DMS79 (cell line): Measurements from ENCODE around the gene UFC1.

Source experiments
- DNase-seq: peaks from one replicate; lab custom pipeline; 2025; lab: John Stamatoyannopoulos, UW

The UFC1 gene

GRCh38 chr1:161193561-161194235, 39.9 kb downstream of the UFC1 start:
- DNase-seq: no peak

GRCh38 chr1:161195171-161195570, 41.4 kb downstream of the UFC1 start:
- no peak for DNase-seq

GRCh38 chr1:161196111-161196510, 42.3 kb downstream of the UFC1 start:
- no peak for DNase-seq

- DNase-seq: no peak
Observed at GRCh38 chr1:161196521-161197451, 43.0 kb downstream of the UFC1 start.

GRCh38 chr1:161197560-161198193, 43.9 kb downstream of the UFC1 start:
- DNase-seq: no peak

- DNase-seq: no peak
Observed at GRCh38 chr1:161198194-161198896, 44.6 kb downstream of the UFC1 start.

GRCh38 chr1:161198897-161199431, 45.2 kb downstream of the UFC1 start, which contains the start of gene ADAMTS4:
Gene ADAMTS4, minus strand, starts transcription at chr1:161199054. Its CDS starts 427 bp downstream, at chr1:161198627.
- no peak for DNase-seq

- DNase-seq: no peak
Observed at GRCh38 chr1:161199506-161200139, 45.8 kb downstream of the UFC1 start.

- DNase-seq: no peak
Observed at GRCh38 chr1:161200421-161200991, 46.7 kb downstream of the UFC1 start.

- DNase-seq: no peak
Observed at GRCh38 chr1:161200992-161201835, 47.4 kb downstream of the UFC1 start.

- peak; percentile 99 for DNase-seq
Observed at GRCh38 chr1:161201836-161202712, 48.3 kb downstream of the UFC1 start, which contains the start of gene NDUFS2. Gene NDUFS2, plus strand, starts transcription at chr1:161202367. Its CDS starts 19 bp downstream, at chr1:161202386.

- DNase-seq: no peak
Observed at GRCh38 chr1:161206411-161207140, 52.8 kb downstream of the UFC1 start.

- DNase-seq: no peak
Observed at GRCh38 chr1:161207173-161207572, 53.4 kb downstream of the UFC1 start.
